Panc1 (cell line): ENCODE data around the gene ACKR4. TPM values are rescaled to one million over a fixed set of nuclear protein-coding genes. Genes with fewer than 3 reads are reported as not detected.

Source experiments
- ATAC-seq: fragments of 200-7000 bp; cut with Tn5 transposase; 2 replicates; pipeline ENCODE4 v1.9.1; 2020; ENCODE audit warnings: mild to moderate bottlenecking, moderate library complexity
- BruUV-seq: library from RNA; stranded (reverse); fragments of 400-500 nt; replicated peaks from 2 replicates; lab custom pipeline; 2021; lab: Mats Ljungman, UMichigan
- CTCF ChIA-PET: fragments of 300-600 bp; sonication (Branson Sonifier 250); formaldehyde crosslinking; loops from one replicate; lab custom pipeline; 2022; ENCODE audit warnings: antibody characterized with exemption; lab: Charles Lee
- POLR2A ChIA-PET: fragments of 300-600 bp; sonication (Branson Sonifier 250); formaldehyde crosslinking; loops from one replicate; lab custom pipeline; 2022; ENCODE audit warnings: antibody characterized with exemption; lab: Charles Lee
- DNase-seq: peaks from one replicate; pipeline ENCODE4 v3.0.0-alpha.2; 2010; ENCODE audit warnings: low read depth, low spot score
- H3K27ac ChIP-seq: 2 replicates; pipeline ENCODE4 v1.5.1; 2011; ENCODE audit warnings: mild to moderate bottlenecking, low read length, inconsistent platforms
- H3K27me3 ChIP-seq: fragments of 200-500 bp; sonication (Bioruptor generic); 2 replicates; pipeline ENCODE4 v1.6.0; 2014; ENCODE audit warnings: low read length, inconsistent platforms; ENCODE audit not compliant: control insufficient read depth, insufficient read depth
- H3K36me3 ChIP-seq: fragments of 200-500 bp; sonication (Bioruptor generic); 2 replicates; pipeline ENCODE4 v1.5.1; 2014; ENCODE audit warnings: inconsistent platforms, mild to moderate bottlenecking, low read length, moderate library complexity; ENCODE audit not compliant: control insufficient read depth, insufficient read depth
- H3K4me1 ChIP-seq: 2 replicates; pipeline ENCODE4 v1.5.1; 2011; ENCODE audit warnings: inconsistent platforms, mild to moderate bottlenecking, low read length, moderate library complexity; ENCODE audit not compliant: control insufficient read depth, insufficient read depth
- H3K4me3 ChIP-seq, 2 experiments: 2 replicates each; pipeline ENCODE4 v1.5.1; 2011 to 2012; ENCODE audit warnings: low read depth in 2 of 2, low read length in 2 of 2, mild to moderate bottlenecking in 2 of 2, inconsistent platforms in 1 of 2, moderate library complexity in 1 of 2
- H3K9me3 ChIP-seq: fragments of 200-500 bp; sonication (Bioruptor generic); 2 replicates; pipeline ENCODE4 v1.5.1; 2014; ENCODE audit warnings: low read depth, mild to moderate bottlenecking, inconsistent platforms, low read length, moderate library complexity; ENCODE audit not compliant: control insufficient read depth, insufficient read depth
- POLR2AphosphoS5 ChIP-seq: IDR thresholded peaks from 2 replicates; pipeline ENCODE4 v1.6.1; 2012; ENCODE audit warnings: mild to moderate bottlenecking, low read depth, low read length, moderate library complexity
- SIN3A ChIP-seq: IDR thresholded peaks from 2 replicates; pipeline ENCODE4 v1.6.1; 2012; ENCODE audit warnings: low read depth, mild to moderate bottlenecking, low read length, moderate library complexity, borderline replicate concordance; ENCODE audit not compliant: insufficient read depth
- TCF7L2 ChIP-seq: IDR thresholded peaks from 2 replicates; pipeline ENCODE4 v1.6.1; 2011; ENCODE audit warnings: mild to moderate bottlenecking, low read depth, low read length, inconsistent platforms
- in situ Hi-C: cut with HindIII; loops from 2 replicates; pipeline ENCODE4 v1.10.0; 2016; ENCODE audit warnings: low sequenced_read_pairs, low pct_unique_long_range_greater_than_20kb
- intact Hi-C: fragments of 100-400 bp; cut with micrococcal nuclease; formaldehyde crosslinking; loops from one replicate; pipeline ENCODE4 v1.10.0; 2022; ENCODE audit not compliant: unreplicated experiment
- total RNA-seq: library from RNA; stranded (reverse); gene quantifications from one replicate; pipeline ENCODE4 v1.2.1, GENCODE V29; 2021; ENCODE audit not compliant: unreplicated experiment
- TF ChIP-seq, protein P1 (sequence below), 2 experiments: IDR thresholded peaks; 2 replicates each; pipeline ENCODE4 v1.6.1; 2011 to 2012; ENCODE audit warnings: low read depth in 2 of 2, control low read depth in 1 of 2, low read length in 1 of 2, mild to moderate bottlenecking in 1 of 2, moderate library complexity in 1 of 2; ENCODE audit not compliant: insufficient read depth in 1 of 2
- TF ChIP-seq, protein P2 (sequence below): fragments of 450-650 bp; IDR thresholded peaks from 2 replicates; pipeline ENCODE4 v1.5.1; 2017; ENCODE audit warnings: mild to moderate bottlenecking

Gene ACKR4
- total RNA-seq, 1 experiment from 2014 or later = not detected

- no peak overlapping the region for H3K4me3 ChIP-seq
Observed at GRCh38 chr3:132630612-132631011, 33.5 kb downstream of the ACKR4 start.

DNA sequence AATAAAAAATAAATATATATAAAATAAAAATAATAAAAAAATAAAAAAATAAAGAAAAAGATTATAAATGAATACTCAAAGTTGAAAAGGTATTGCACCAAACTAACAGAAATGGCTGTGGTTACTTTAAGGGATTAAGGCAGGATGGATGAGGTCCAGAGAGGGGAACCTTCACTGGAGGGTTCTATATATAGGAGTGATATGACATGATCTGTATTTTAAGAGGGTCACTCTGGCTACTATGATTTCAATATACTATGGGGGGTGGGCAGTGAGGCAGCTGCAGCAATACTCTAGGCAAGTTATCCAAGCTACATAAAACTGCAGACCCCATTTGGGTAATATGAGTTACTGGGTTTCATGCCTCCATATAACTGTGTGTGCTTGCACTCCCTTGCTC, 38.0 kb downstream of the ACKR4 start:
- H3K27ac ChIP-seq = no peak overlapping the region
- in situ Hi-C loops = no loop called here
- ChIA-PET POLR2A (no interaction called here), CTCF (no interaction called here)
- intact Hi-C loops = no loop called here
- no peak for DNase-seq
- H3K36me3 ChIP-seq = no peaks in the 10 kb centered on the region; the same call in 1 of the 2 replicates
- TF ChIP-seq, protein P1, sequence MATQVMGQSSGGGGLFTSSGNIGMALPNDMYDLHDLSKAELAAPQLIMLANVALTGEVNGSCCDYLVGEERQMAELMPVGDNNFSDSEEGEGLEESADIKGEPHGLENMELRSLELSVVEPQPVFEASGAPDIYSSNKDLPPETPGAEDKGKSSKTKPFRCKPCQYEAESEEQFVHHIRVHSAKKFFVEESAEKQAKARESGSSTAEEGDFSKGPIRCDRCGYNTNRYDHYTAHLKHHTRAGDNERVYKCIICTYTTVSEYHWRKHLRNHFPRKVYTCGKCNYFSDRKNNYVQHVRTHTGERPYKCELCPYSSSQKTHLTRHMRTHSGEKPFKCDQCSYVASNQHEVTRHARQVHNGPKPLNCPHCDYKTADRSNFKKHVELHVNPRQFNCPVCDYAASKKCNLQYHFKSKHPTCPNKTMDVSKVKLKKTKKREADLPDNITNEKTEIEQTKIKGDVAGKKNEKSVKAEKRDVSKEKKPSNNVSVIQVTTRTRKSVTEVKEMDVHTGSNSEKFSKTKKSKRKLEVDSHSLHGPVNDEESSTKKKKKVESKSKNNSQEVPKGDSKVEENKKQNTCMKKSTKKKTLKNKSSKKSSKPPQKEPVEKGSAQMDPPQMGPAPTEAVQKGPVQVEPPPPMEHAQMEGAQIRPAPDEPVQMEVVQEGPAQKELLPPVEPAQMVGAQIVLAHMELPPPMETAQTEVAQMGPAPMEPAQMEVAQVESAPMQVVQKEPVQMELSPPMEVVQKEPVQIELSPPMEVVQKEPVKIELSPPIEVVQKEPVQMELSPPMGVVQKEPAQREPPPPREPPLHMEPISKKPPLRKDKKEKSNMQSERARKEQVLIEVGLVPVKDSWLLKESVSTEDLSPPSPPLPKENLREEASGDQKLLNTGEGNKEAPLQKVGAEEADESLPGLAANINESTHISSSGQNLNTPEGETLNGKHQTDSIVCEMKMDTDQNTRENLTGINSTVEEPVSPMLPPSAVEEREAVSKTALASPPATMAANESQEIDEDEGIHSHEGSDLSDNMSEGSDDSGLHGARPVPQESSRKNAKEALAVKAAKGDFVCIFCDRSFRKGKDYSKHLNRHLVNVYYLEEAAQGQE (IDR thresholded peaks at IDR 0.05; ENCODE audit: insufficient read depth in 1 of 2, low read depth in 2 of 2, low read length in 1 of 2) = no peak
- no peak for TF ChIP-seq POLR2AphosphoS5
- TF ChIP-seq SIN3A = no peak
- TF ChIP-seq TCF7L2 = no peak
- TF ChIP-seq, protein P2, sequence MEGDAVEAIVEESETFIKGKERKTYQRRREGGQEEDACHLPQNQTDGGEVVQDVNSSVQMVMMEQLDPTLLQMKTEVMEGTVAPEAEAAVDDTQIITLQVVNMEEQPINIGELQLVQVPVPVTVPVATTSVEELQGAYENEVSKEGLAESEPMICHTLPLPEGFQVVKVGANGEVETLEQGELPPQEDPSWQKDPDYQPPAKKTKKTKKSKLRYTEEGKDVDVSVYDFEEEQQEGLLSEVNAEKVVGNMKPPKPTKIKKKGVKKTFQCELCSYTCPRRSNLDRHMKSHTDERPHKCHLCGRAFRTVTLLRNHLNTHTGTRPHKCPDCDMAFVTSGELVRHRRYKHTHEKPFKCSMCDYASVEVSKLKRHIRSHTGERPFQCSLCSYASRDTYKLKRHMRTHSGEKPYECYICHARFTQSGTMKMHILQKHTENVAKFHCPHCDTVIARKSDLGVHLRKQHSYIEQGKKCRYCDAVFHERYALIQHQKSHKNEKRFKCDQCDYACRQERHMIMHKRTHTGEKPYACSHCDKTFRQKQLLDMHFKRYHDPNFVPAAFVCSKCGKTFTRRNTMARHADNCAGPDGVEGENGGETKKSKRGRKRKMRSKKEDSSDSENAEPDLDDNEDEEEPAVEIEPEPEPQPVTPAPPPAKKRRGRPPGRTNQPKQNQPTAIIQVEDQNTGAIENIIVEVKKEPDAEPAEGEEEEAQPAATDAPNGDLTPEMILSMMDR = no peak
- no peak for ATAC-seq
- H3K4me3 ChIP-seq = no peak overlapping the region
- H3K4me1 ChIP-seq = no peaks in the 10 kb centered on the region
- BruUV-seq = no TSS peak
- no peaks in the 10 kb centered on the region for H3K9me3 ChIP-seq
- H3K27me3 ChIP-seq = no peaks in the 10 kb centered on the region

More at GRCh38 chr3:132630612-132631011, 33.5 kb downstream of the ACKR4 start:
- TF ChIP-seq, protein P2 = no peak
- TF ChIP-seq, protein P1 (IDR thresholded peaks at IDR 0.05; ENCODE audit: insufficient read depth in 1 of 2, low read depth in 2 of 2, low read length in 1 of 2) = no peak
- no peak for TF ChIP-seq POLR2AphosphoS5
- TF ChIP-seq SIN3A = no peak
- no peak for TF ChIP-seq TCF7L2
- H3K9me3 ChIP-seq = no peaks in the 10 kb centered on the region
- CTCF ChIA-PET = no interaction called here
- in situ Hi-C loops (no loop called here), intact Hi-C loops (no loop called here)
- POLR2A ChIA-PET = no interaction called here
- no peak overlapping the region for H3K27ac ChIP-seq
- DNase-seq (no peak), ATAC-seq (no peak)
- BruUV-seq = no TSS peak
- H3K27me3 ChIP-seq = no peaks in the 10 kb centered on the region
- no peaks in the 10 kb centered on the region; the same call in 1 of the 2 replicates for H3K36me3 ChIP-seq
- no peaks in the 10 kb centered on the region for H3K4me1 ChIP-seq
